ENCODE results near the gene TMEM63A.

- TF ChIP-seq, protein P1, sequence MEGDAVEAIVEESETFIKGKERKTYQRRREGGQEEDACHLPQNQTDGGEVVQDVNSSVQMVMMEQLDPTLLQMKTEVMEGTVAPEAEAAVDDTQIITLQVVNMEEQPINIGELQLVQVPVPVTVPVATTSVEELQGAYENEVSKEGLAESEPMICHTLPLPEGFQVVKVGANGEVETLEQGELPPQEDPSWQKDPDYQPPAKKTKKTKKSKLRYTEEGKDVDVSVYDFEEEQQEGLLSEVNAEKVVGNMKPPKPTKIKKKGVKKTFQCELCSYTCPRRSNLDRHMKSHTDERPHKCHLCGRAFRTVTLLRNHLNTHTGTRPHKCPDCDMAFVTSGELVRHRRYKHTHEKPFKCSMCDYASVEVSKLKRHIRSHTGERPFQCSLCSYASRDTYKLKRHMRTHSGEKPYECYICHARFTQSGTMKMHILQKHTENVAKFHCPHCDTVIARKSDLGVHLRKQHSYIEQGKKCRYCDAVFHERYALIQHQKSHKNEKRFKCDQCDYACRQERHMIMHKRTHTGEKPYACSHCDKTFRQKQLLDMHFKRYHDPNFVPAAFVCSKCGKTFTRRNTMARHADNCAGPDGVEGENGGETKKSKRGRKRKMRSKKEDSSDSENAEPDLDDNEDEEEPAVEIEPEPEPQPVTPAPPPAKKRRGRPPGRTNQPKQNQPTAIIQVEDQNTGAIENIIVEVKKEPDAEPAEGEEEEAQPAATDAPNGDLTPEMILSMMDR (IDR thresholded peaks at IDR 0.05): no peak
- no peak for TF ChIP-seq POLR2A (IDR thresholded peaks at IDR 0.05; ENCODE audit: low read depth)
Measured at GRCh38 chr1:225907341-225907740, 25.2 kb upstream of the TMEM63A start.
